ENCODE measurements around the gene PLIN5.

The PLIN5 gene

GRCh38 chr19:4550479-4551050, 15.5 kb upstream of the PLIN5 start:
- no peak overlapping the region for H3K27ac ChIP-seq (replicated peaks)
- DNase-seq (ENCODE audit: low read depth in 1 of 2, low spot score in 1 of 2): no peak
- H3K4me3 ChIP-seq (replicated peaks; ENCODE audit: insufficient read depth, low read length): no peak overlapping the region
- TF ChIP-seq SPI1 (IDR thresholded peaks at IDR 0.05; ENCODE audit: borderline replicate concordance, low read depth): no peak
- TF ChIP-seq GABPA (IDR thresholded peaks at IDR 0.05; ENCODE audit: low read depth): no peak
- TF ChIP-seq REST (IDR thresholded peaks at IDR 0.05; ENCODE audit: insufficient replicate concordance, low read depth): no peak
- TF ChIP-seq CTCF (IDR thresholded peaks at IDR 0.05; ENCODE audit: insufficient read depth, low read length): no peak
- no peak for TF ChIP-seq POLR2AphosphoS5 (IDR thresholded peaks at IDR 0.05; ENCODE audit: low read depth)
- H3K27me3 ChIP-seq (ENCODE audit: insufficient read depth, poor library complexity, severe bottlenecking): no peaks in the 10 kb centered on the region

GRCh38 chr19:4550018-4550417, 15.0 kb upstream of the PLIN5 start:
- no peak overlapping the region for H3K27ac ChIP-seq (replicated peaks)
- no peak overlapping the region for H3K4me3 ChIP-seq (replicated peaks; ENCODE audit: insufficient read depth, low read length)
- TF ChIP-seq REST (IDR thresholded peaks at IDR 0.05; ENCODE audit: insufficient replicate concordance, low read depth): no peak
- TF ChIP-seq POLR2AphosphoS5 (IDR thresholded peaks at IDR 0.05; ENCODE audit: low read depth): no peak
- TF ChIP-seq GABPA (IDR thresholded peaks at IDR 0.05; ENCODE audit: low read depth): no peak
- TF ChIP-seq SPI1 (IDR thresholded peaks at IDR 0.05; ENCODE audit: borderline replicate concordance, low read depth): no peak
- TF ChIP-seq CTCF (IDR thresholded peaks at IDR 0.05; ENCODE audit: insufficient read depth, low read length): no peak
- DNase-seq (ENCODE audit: low read depth in 1 of 2, low spot score in 1 of 2): no peak
- no peaks in the 10 kb centered on the region for H3K27me3 ChIP-seq (ENCODE audit: insufficient read depth, poor library complexity, severe bottlenecking)

- no peaks in the 10 kb centered on the region for H3K27me3 ChIP-seq (ENCODE audit: insufficient read depth, poor library complexity, severe bottlenecking)
- TF ChIP-seq CTCF (IDR thresholded peaks at IDR 0.05; ENCODE audit: insufficient read depth, low read length) (no peak), POLR2AphosphoS5 (IDR thresholded peaks at IDR 0.05; ENCODE audit: low read depth) (no peak), REST (IDR thresholded peaks at IDR 0.05; ENCODE audit: insufficient replicate concordance, low read depth) (no peak), SPI1 (IDR thresholded peaks at IDR 0.05; ENCODE audit: borderline replicate concordance, low read depth) (no peak), GABPA (IDR thresholded peaks at IDR 0.05; ENCODE audit: low read depth) (no peak)
- H3K27ac ChIP-seq (replicated peaks): no peak overlapping the region
- H3K4me3 ChIP-seq (replicated peaks; ENCODE audit: insufficient read depth, low read length): no peak overlapping the region
- DNase-seq (ENCODE audit: low read depth in 1 of 2, low spot score in 1 of 2): no peak
Measured at GRCh38 chr19:4548238-4548584, 13.2 kb upstream of the PLIN5 start.

All from HL-60 (cell line).